Stimulated activated CD4-positive, alpha-beta T cell treated with anti-CD3 and anti-CD28 coated beads, TNF-alpha, amount 100 ng/mL, for 24 hours (primary cell): Measurements from ENCODE around the gene ANKRD39.
A peak's percentile ranks its signal among the peaks of the same experiment; 100 is the strongest.

Experiments used
- DNase-seq, 3 experiments: peaks; one replicate each; pipeline ENCODE4 v3.0.0-alpha.2; 2020; ENCODE audit warnings: low read depth in 3 of 3

Gene ANKRD39

DNA sequence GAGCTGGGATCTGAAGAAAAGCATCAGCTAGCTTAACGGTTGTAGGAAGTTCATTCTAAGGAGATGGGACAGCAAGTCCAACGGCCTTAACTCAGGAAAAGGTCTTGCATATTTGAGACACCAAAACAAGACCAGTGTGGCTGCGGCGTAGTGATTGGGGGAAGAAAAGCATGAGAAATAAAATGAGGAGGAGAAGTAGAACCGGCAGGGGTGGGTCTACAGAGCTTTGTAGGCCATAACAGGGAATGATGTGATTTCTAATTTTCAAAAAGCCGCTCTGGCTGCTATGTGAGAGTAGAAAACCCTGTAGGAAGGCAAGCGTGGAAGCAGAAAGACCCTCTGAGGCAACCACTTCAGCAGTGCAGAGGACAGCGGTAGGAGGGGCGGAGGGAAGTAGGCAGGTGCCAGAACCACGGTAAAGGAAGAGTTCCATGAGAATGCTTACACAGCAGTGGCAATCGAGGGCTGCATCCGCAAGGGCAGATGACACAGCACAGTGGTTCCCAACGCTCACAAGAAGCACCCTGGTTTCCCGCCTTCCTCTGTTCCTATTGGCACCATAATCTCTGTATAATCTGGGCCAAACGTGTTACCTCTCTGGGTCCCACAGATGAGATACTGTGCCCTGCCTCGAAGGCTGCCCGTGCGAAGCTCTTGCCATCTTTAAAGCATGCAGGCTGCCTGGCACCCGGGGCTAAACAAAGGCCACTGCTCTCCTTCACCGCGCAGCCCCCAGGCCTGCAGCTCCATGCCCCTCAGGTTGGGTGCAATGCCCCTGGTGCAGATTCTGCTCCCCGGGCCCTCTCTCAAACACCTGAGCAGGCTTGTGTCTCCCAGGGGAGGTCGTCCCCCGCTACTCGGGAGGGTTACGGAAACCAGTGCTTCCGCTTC lies 795 bp downstream of the ANKRD39 start:
- DNase-seq: peak in 1 of 3 experiments; percentile 40

DNA sequence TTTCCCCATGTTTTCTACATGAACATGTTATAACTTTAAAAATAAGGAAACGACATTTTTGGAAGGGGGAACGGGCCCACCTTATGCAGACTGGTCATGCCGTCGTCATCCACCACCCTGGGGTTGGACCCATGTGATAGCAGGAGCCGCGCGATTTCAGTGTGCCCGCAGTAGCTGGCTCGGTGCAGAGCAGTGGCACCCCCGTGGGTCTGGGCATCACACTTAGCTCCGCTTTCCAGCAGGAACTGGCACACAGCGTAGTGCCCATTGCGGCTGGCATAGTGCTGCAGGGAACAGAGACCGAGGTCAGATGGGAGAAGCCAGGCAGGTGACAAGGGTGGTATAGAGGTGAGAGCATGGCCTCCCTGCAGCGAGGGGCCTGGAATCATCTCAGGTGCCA lies 4.5 kb downstream of the ANKRD39 start:
- no peak for DNase-seq

DNA sequence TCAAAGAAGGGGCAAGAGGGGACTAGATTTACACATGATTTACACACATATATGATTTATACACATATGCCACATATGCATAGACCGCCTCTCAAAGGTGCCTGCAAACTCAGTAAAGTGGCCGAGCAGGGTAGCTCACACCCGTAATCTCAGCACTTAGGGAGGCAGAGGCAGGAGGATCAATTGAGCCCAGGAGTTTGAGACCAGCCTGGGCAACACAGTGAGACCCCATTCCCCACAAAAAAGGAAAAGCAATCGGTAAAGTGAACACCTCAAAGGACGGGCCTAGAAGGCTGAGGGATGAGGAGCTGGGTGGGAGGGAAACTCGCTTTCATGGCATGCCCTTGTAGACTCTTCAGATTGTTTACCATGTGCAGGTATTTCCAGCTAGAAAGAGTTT lies 5.1 kb downstream of the ANKRD39 start:
- no peak for DNase-seq

DNA sequence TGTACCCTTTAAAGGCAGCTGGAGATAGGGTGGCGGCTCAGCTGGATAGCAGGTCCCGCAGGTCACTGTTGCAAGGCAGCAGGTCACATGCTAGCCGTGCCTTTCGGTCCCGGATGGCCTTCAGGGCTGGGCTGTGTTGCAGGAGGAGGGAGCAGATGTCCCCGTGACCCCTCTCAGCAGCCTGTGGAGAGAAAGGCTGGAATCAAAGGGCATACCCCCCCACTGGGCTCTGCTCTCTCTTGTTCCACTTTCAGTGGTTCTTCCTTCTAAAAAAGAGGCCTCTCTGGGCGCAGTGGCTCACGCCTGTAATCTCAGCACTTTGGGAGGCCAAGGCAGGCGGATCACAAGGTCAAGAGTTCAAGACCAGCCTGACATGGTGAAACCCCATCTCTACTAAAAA lies 9.6 kb downstream of the ANKRD39 start:
- DNase-seq: no peak

DNA sequence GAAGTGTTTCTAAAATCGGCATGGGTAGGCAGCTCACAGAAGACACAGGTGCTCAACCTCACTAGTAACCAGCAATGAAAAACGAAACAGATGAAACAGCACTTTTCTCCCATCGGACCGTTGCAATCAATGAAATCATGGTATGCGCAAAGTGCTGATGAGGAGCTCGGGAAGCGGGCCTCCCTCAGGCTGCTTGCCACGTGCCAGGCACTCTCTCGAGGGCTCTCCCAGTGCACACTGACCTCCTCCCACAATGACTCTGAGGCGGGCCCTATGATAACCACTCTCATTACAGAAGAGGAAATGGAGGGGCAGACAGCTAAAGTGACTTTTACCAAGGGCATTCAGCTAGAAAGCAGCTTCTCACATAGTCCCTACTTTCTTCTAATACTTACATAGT lies 10.2 kb downstream of the ANKRD39 start:
- DNase-seq: no peak

DNA sequence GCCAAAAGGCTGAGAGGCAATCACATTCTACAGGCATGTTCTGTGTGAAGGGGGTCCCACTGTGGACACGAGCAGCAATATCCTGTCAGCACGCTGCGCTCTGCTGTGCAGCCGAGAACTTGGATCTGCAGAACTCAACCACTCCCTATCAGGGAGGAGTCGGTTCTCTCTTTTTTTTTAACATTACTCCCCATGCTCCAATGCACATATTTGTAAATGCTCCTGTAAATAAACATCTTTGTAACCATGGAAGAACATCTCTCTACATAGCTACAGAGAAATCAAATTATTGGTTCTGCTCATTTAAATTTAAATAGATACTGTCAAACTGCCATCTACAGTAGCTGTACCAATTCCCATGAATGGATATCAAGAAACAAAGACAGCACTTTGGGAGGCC lies 11.0 kb downstream of the ANKRD39 start:
- DNase-seq: no peak

DNA sequence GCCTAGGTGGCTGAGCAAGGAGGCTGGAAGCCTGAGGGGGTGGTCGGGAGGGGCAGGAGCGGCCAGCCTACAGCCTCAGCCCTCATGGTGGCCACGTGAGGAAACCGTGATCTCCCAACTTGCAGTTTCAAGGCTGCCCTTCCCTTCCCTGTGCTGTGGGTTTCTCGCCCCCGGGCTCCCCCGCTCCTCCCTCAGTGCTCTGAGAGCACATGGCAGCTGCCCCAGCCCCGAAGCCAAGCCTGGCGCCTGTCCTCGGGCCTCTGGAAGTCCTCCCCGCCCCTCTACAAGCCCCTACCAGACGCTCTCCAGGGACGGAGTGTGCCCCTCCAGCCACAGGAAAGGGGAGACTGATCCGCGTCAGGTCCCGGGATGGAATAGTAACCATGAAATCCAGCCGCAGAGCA lies 13.4 kb downstream of the ANKRD39 start:
- DNase-seq: no peak

DNA sequence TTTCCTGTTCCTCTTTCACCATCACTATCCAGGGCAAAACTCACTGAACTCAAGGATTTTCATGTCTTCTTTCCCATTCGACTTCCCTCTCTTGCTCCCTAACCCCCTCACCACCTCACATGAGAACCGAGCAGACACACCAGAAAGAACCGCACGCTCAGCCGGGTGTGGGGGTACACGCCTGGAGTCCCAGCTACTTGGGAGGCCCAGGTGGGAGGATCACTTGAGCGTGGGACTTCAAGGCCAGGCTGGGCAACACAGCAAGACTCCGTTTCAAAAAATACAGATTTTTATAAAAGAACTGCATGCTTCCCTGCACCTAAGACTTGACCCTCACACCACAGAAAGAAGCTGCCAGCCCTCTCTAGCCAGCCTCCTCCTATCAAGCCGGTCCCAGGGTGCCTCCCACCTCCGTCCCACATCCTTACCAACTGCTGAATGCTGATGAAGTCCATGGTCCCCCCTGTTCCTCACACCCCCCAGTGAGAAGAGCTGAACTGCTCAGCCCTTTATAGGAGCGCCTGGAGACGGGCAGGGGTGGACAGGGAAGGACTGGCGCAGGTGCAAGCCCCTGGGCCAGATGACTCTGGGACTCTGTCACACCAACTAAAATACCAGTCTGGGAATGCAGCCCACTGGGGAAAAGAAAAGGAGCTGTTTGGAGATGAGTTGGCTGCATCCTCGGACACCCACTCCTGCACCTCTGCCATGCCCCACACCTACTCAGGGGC lies 14.1 kb downstream of the ANKRD39 start, which contains the start of gene ANKRD23:
Gene ANKRD23 (minus strand): TSS at position 484 of the 731 bp plus-strand sequence. CDS start 29 bp downstream, at position 455.
- DNase-seq: no peak

DNA sequence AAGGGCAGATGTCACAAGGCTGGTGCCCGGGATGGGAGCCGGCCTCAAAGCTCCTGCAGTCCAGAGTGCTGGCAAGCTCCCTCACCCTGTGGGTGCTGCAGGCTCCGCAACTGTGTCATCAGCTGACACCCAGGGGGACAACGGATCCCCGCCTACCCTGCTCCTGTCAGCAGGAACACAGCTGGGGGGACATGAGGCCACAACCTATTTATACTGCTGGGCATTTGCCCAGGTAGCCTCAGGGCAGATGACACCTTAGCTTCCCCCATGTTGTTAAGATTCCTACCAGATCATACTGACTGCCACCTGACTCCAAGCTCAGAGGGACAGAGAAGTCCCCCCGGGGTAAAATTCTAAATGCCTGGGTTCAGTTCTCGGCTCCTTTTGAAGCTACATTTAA lies 15.2 kb downstream of the ANKRD39 start:
- no peak for DNase-seq

DNA sequence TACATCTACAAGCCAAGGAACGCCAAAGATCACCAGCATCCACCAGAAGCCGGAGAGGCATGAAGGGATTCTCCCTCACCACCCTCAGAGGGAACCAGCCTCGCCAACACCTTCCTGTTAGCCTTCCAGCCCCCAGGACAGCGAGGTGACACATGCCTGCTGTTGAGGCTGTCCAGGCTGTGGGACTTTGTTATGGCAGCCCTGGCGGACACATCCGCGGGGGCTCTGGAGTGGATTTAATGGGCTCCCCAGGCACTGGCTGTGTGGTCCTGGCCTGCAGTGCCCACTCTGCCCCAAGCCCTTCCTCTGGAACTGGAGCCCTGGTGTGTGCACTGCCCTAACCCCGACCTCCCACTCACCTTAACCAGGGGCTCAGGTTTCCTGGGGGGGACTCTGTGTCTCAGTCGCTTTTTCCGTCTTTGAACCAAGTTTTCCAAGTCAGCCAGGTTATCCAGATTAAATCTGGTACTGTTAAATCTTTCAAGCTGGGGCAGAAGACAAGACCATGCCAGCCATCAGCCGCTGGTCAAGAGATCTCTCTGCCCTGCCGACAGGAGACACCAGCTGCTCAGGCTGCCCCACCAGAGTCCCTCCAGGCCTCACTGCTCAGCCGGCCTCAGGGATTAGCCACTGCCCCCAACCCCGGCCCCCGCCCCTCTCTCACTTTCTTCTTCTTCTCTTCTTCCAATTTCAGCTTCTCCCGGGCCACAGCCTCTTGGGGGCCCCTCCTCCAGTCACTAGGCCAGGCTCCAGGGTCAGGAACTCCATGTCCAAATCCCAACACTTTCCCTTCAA lies 15.9 kb downstream of the ANKRD39 start:
- DNase-seq: no peak

DNA sequence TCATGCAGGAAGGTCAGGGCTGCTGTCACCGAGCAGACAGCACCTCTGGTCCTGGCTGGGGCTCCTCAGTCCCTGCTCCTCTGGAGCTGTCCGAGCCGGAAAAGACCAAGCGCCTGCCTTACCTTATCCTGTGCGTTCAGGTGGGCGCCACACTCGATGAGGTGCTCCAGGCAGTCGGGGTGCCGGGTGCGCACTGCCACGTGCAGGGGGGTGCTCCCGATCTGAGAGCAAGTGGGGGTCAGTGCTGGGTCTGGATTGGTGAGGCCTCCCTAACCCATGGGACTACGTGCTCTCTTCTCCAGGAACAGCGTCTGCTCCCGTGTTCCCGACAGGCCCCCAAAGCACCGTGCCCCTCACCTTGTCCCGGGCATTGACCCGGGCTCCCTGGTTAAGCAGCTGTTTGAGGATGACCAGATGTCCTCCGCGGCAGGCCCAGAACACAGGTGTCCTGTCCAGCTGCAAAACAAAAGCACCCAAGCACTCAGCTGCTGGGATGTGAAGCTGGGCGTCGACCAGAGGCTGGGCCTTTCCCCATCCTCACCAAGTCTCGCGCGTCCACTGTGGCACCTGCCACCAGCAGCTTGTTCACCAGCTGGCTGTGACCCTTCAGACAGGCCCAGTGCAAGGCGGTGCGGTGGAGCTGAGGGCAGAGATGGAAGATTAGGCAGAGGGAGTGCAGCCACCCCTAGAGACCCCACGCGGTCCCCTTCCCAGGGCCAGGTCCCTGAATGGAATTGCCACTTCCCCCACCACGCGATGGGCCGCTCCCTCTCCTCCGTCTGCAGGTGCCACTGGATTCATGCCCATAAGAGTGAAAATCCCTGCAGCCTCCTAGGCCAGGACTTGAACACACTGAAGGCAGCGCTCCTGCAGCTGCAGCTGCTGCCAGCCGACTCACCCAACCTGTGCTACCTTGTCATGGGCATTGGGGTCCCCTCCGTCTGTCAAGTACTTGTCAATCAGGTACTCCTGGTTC lies 17.7 kb downstream of the ANKRD39 start:
- no peak for DNase-seq

DNA sequence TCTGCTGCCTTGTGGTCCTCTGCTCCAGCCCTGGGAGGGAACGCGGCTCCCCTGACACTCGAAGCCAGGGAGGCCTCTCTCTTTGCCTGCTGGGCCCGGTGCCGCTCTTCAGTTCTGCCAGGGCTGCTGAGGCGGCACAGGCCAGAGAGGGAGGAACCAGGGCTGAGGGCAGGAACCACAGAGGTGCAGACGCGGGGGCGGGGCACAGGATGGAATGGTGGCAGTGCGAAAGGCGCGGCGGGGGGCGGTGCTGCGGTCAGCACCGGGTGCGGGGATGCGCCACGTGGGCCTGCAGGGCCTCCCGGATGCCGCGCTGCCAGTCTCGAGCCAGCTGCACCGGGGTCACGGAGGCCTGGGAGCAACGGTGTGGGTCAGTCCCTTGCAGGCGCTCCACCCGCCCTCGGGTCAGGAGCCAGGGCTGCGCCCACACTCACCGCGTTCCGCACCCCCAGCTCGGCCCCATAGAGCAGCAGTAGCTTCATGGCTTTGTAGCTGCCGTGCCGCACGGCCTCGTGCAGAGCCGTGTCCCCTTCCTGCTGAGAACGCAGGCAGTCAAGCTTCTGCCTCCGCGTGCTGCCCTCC lies 18.4 kb downstream of the ANKRD39 start:
- peak; percentile 51 to 87 (median 57) for DNase-seq

DNA sequence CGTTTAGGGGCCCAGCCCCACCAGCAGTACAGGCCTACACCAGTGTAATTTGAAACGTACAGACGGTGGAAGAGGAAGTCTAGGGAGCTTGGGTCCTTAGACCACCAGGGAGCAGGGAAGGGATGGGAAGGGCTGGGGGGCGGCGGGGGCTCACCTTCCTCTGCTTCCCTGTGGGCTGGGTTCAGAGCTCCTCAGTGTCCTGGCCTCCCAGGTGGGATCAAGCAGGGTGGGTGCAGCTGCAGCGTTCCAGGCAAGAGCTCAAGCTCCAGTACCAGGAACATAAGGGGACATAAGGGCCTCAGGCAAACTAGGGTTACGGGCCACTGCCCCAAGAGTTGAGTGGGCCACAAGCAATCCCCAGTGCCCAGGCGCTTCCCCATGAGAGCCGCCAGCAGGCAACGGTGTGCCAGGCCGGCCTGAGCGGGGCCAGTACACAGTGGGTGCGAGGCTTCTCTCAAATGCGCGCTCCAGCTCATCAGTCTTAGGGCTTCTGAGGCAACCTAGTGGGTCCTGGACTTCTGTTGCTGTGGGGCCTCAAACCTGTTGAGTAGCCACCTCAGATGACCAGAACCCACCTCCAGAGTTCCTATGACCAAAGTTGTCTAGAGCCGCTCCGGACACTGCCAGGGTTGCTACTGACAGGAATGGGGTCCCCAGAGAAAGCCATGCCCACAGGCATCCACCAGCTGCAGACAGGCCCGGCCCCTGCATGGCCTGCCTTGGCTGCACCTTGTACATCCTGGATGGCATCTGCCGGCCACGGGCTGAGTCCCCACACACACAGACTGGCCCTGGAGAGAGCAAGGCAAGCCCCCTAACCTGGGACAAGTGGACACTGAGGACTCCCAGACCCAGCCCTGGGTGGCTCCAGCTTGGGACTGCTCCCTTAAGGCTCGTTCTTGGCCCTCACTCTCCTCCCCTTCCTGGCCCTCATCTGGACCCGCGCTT lies 19.2 kb downstream of the ANKRD39 start:
- no peak for DNase-seq

DNA sequence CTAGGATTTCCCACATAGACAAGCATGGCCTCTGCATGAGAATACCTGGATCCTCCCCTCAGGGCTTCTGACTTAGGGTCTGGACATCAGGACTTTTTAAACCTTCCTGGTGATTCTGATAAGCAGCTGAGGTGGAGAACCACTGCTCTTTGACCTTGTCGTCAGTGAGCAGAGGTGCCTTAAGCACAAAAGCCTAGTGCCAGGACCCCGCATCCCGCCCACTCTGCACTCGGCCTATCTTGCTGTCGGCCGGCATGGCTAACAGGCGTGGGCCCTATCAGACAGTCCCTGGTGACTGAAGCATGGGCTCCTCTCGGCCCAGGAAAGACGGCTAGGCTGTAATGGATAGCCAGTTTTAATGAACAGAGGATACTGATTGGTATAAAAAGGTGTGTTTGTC lies 20.2 kb downstream of the ANKRD39 start:
- DNase-seq: no peak

DNA sequence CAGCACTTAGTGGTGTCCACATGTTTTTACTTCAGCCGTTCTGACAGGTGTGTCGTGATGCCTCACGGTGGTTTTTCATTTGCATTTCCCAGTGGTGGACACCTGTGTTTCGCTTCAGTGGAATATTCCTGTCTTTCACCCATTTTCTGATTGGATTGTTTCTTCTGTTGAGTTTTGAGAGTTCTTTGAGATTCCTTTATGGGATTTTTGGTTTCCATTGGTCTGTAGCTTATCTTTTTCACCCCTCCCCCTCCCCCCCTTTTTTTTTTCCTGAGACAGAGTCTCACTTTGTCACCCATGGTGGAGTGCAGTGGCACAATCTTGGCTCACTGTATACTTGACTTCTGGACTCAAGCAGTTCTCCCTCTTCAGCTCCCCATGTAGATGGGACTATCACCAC lies 22.0 kb downstream of the ANKRD39 start:
- no peak for DNase-seq

DNA sequence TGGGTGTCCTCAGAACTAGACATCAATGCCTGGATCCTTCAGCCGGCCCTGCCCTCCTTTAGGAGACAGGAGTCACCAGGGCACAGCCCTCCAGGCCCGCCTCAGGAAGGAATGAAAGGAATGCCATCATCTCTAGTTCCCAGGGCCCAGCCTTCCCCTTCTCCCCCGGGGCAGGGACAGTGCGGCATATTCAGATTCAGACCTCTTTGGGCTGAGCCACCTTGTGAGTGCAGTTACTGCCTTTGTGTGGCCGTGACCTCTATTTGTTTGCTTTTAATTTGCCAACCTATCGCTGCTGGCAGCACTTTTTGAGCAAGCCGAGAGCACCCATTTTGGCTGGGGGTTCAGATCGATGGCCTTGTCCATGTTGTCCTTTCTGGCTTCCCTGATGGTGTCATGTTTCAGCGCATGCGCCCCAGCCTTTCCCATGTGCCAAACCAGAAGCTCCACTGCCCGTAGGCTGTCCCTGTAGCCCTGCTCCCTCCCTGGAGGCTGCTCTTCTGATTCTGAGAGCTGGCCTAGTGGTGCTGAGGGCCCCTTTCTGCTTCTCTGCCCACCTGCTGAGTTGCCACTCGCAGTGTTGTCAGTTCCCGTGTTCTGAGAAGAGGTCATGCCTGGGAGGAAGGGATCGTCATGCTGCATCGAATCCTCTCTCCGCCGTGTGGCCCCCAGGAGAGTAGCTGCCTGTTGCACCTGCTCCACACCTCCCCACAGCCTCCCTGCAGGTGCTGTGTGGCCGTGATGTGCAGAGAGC lies 24.9 kb downstream of the ANKRD39 start:
- DNase-seq: no peak

DNA sequence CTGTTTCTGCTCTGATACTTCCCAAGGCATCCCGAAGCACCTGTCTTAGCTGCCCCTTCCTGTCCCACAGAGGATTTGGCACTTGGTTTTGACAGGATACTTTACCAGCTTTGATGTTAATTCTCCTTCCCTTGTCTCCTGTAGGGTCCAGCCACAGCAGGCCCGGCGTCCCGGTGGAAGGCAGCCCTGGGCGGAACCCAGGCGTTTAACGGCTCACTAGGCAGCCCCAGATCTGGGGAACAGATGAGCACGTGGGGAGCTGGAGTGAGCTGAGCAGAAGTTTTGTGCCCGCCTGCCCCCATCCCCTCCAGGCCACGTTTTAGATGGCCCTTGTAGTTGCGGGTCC lies 25.4 kb downstream of the ANKRD39 start:
- no peak for DNase-seq

DNA sequence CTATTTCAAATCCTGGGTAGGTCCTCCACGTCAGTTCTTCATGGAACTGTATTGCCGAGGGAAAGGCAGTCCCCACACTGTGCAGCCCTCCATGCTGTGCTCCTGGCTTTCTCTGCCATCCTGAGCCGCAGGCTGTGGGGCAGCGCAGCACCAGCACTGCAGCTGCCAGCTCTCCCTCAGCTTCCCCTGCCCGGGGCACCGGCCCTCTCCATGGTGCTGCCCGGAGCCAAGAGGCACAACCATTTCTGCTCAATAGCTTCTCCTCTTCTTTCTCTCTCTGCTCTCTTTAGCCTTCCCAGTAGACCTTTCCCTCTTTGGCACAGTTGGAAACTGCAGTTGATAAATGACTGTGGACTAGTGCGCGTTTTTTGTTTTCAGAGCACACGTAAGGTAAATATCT lies 26.1 kb downstream of the ANKRD39 start:
- DNase-seq: no peak

DNA sequence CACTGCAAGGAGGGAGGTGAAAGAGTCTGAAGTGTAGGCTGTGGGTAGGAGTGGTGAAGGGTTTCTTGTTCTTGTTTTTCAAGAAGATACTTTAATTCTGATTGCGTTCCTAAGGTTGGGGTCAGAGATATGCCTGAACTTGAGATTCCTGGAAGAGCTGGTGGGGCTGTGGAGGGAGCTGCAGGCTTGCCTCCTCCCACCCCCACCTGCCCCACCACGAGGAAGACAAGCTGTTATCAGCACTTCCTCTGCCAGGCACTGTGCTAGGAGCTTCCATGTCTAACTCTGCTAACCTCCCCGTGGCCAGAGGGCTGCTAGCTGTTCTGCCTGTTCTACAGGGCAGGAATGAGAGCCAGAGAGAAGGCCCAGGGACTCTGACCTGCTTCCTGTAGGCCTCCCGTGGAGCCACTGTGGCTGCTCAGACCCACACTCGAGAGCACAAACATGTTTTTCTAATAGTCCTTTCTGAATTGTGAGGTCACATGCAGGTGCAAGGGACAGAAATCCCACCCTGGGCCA lies 27.7 kb downstream of the ANKRD39 start:
- no peak for DNase-seq
